ENCODE measurements around the gene ECE2. TPM values are rescaled to one million over a fixed set of nuclear protein-coding genes. Genes with fewer than 3 reads are reported as not detected.

ECE2 gene
- total and polyA plus RNA-seq, 10 of the 15 experiments (the other 5 are each of a cell fraction or from before 2014, with no cell fraction given): not detected

DNA sequence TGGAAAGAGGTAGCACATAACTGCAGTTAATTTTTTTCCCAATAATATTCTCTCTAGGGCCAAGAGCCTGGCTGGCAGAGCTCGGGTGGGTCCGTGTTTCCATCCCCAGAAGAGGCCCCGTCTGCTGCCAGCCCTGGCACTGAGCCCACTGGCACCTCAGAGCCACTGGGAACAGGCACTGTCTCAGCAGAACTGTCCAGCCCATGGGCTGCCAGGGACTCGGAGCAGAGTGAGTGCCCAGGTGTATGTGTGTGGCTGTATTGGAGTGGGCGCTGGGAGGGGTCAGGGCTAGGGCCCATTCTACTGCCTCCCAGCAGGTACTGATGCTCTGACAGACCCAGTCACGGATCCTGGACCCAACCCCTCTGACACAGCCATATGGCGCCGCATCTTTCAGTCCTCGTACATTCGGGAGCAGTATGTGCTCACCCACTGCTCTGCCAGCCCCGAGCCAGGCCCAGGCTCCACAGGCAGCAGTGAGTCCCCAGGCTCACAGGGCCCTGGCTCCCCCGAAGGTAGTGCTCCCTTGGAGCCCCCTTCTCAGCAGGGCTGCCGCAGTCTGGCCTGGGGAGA, 37.5 kb upstream of the ECE2 start:
- intact Hi-C loops (cut with micrococcal nuclease; ENCODE audit: unreplicated experiment): no loop called here
- WGBS (ENCODE audit: insufficient coverage, insufficient replicate concordance, low lambda C conversion rate, missing lambda C conversion rate): 61% methylated on average over 13 of the region's 13 CpGs
- in situ Hi-C loops (cut with MboI): no loop called here
- Histone ChIP-seq H3K9me3 (replicated peaks; ENCODE audit: control insufficient read depth, insufficient read depth, low read length) (no peaks in the 10 kb centered on the region), H3K79me2 (ENCODE audit: control insufficient read depth, insufficient read depth, low read length) (no peaks in the 10 kb centered on the region), H3K4me1 (ENCODE audit: control insufficient read depth, insufficient read depth, low read length) (no peaks in the 10 kb centered on the region), H2AFZ (ENCODE audit: control insufficient read depth, low read depth, low read length) (no peak overlapping the region), H3K4me2 (ENCODE audit: control insufficient read depth, insufficient read depth) (no peak overlapping the region), H4K20me1 (ENCODE audit: control insufficient read depth, insufficient read depth) (no peaks in the 10 kb centered on the region), H3K9ac (ENCODE audit: control insufficient read depth, insufficient read depth, low read length) (no peak overlapping the region), H3K27ac (ENCODE audit: control insufficient read depth, insufficient read depth) (no peak overlapping the region), H3K27me3 (replicated peaks in 1 of 2; ENCODE audit: control insufficient read depth in 2 of 2, insufficient read depth in 2 of 2, low read length in 1 of 2) (no peaks in the 10 kb centered on the region; a peak in 1 of 4 replicates), H3K36me3 (ENCODE audit: control insufficient read depth in 2 of 2, insufficient read depth in 2 of 2, low read length in 1 of 2) (peaks cover 9 to 12% of the 10 kb centered on the region in 2 experiments; a peak in 3 of 4 replicates), H3K4me3 (no peak overlapping the region)
- ATAC-seq (no peak), FAIRE-seq (no peak), DNase-seq (ENCODE audit: low read depth, low spot score) (no peak)
- BruUV-seq (replicated peaks): no TSS peak
- POLR2A ChIA-PET: no interaction called here
- RAD21 ChIA-PET (ENCODE audit: unreplicated experiment): interaction anchor here (1.1 to 1.6 kb wide), 2 partner anchors 11 to 15 kb away, joined by 4 to 6 read pairs; no protein-coding TSS in a partner anchor
- SMC1A ChIA-PET (ENCODE audit: uncharacterized antibody, unreplicated experiment): interaction anchor here (0.6 to 1.2 kb wide), 3 partner anchors 11 to 880 kb away, joined by 3 to 4 read pairs (median 3); no protein-coding TSS in a partner anchor
- CTCF ChIA-PET: interaction anchor here (0.6 to 3.5 kb wide), 6 partner anchors 11 to 352 kb away, joined by 3 to 23 read pairs (median 4); no protein-coding TSS in a partner anchor
- TF ChIP-seq BCLAF1 (IDR thresholded peaks at IDR 0.05): no peak
- TF ChIP-seq ASH2L (IDR thresholded peaks at IDR 0.05; ENCODE audit: borderline replicate concordance, low read depth): no peak
- TF ChIP-seq HCFC1 (IDR thresholded peaks at IDR 0.05; ENCODE audit: low read length): no peak
- no peak for TF ChIP-seq SREBF1 (IDR thresholded peaks at IDR 0.05; ENCODE audit: low read length)
- TF ChIP-seq CHD2 (IDR thresholded peaks at IDR 0.05; ENCODE audit: borderline replicate concordance, low read depth, low read length): no peak
